Fibroblast of the aortic adventitia (primary cell): ENCODE data around the gene SLC26A6. TPM values are rescaled to one million over a fixed set of nuclear protein-coding genes. Genes with fewer than 3 reads are reported as not detected.

Source experiments
- DNase-seq: peaks from one replicate; pipeline ENCODE4 v3.0.0-alpha.2; 2010; ENCODE audit warnings: low read depth
- H3K4me3 ChIP-seq: 2 replicates; pipeline ENCODE4 v1.5.1; 2011; ENCODE audit warnings: low read depth, mild to moderate bottlenecking, control low read depth, low read length, moderate library complexity
- total RNA-seq: library from RNA; depleted of rRNA; stranded (reverse); fragments of >200 nt; gene quantifications from 2 replicates; pipeline ENCODE4 v1.2.3, GENCODE V29; 2012; ENCODE audit warnings: low replicate concordance
- TF ChIP-seq, protein P1 (sequence below): IDR thresholded peaks from 2 replicates; pipeline ENCODE4 v1.5.1; 2011; ENCODE audit warnings: mild to moderate bottlenecking, low read length, control low read depth, inconsistent platforms; ENCODE audit not compliant: insufficient read depth

SLC26A6 gene
- total RNA-seq, 1 donor: 11.6 TPM

DNA sequence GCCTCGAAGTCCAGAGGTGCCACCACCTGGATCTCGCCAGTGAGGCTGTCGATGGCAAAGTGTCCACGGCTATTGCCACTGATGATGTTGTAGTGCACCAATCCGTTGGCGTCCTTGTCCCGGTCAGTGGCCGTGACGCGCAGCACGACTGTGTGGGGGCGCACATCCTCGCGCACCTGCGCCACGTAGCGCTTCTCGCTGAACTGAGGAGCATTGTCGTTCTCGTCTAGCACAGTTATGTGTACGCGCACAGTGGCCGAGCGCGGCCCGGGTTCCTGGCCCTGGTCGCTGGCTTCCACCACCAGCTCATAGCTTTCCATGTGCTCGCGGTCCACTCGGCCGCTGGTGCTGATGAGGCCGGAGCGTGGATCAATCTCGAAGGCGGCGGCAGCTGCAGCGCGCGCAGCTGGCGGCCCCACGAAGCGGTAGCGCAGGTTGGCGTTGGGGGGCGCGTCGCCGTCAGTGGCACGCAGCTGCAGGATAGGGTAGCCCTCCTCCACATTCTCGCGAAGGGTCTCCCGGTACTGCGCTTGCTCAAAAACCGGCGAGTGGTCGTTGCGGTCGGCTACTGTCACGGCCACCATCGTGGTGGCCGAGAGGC is 25.6 kb upstream of the SLC26A6 start:
- no peak for DNase-seq
- TF ChIP-seq, protein P1, sequence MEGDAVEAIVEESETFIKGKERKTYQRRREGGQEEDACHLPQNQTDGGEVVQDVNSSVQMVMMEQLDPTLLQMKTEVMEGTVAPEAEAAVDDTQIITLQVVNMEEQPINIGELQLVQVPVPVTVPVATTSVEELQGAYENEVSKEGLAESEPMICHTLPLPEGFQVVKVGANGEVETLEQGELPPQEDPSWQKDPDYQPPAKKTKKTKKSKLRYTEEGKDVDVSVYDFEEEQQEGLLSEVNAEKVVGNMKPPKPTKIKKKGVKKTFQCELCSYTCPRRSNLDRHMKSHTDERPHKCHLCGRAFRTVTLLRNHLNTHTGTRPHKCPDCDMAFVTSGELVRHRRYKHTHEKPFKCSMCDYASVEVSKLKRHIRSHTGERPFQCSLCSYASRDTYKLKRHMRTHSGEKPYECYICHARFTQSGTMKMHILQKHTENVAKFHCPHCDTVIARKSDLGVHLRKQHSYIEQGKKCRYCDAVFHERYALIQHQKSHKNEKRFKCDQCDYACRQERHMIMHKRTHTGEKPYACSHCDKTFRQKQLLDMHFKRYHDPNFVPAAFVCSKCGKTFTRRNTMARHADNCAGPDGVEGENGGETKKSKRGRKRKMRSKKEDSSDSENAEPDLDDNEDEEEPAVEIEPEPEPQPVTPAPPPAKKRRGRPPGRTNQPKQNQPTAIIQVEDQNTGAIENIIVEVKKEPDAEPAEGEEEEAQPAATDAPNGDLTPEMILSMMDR: no peak
- H3K4me3 ChIP-seq: no peak overlapping the region

DNA sequence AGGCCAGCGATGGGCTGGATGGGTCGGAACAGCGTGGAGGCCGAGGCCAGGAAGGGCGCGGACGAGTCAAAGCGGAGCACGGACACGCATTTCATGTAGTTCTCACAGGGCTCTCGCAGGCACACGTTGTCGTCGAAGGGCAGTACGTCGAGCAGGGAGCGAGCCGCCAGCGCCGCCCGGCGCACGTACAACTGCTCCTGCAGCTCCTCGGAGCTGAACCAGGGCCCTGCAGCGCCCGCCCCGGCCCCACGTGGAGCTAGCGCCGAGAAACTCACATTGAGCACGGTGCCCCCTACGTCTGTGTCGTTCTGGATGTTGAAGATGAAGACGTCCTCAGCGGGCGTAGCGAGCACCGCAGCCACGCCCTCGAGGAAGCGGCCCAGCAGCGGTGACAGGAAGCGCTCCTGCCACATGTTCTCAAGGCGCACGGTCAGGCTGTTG is 21.6 kb upstream of the SLC26A6 start:
- H3K4me3 ChIP-seq: no peak overlapping the region
- TF ChIP-seq, protein P1: no peak
- DNase-seq: no peak

DNA sequence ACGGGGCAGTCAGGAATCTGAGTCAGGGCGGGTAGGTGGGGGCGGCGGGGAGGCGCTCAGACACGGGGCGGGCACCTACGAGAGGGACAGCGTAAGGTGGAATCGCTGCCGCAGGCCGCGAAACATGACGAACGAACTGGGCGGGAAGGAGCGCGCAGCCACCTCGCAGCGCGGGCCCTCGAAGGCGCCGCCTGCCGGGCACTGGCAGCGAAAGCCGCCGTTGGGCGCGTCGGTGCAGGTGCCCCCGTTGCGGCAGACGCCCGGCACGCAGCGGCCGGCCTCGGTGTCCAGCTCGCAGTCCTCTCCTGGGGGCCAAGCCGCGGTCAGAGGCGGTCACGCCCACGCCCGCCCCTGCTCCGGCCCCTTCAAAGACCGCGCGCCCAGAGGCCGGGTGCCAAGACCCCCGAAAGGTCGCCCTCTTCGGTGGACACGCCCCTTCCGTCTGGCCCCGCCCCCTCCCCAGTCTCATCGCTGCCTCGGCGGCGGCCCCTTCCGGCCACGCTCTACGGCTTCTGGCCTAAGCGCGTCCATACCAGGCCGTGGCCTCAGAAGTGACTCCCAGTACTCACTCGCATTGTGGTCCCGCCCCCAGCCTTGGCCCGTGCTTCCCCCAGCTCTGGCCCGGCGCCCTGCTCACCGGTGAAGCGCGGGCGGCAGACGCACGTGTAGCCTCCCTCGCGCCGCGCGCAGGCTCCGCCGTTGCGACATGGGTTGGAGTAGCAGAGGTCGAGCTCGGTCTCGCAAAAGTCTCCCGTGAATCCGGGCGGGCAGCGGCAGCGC is 21.0 kb upstream of the SLC26A6 start:
- H3K4me3 ChIP-seq: peak overlapping the region; percentile 54
- TF ChIP-seq, protein P1: peak; percentile 46
- peak; percentile 43 for DNase-seq

DNA sequence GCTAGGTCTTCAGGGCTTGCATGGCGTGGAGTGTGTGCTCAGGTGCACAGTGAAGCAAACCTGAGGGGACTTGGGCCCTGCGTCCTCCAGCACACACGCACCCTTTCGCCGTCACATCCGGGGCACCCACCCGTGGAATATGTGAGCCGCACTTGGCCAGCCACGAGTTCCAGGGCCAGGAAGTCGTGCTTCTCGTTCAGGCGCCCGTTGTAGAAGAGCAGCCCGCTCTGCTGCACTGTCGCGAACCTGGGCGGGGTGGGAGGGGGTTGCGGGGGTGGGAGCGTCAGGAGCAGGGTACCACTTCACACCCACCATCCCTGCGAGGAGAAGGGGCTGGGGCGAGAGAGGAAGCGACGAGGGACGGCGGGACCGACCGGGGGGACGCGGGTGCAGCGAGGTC is 20.3 kb upstream of the SLC26A6 start:
- H3K4me3 ChIP-seq: no peak overlapping the region
- DNase-seq: no peak
- TF ChIP-seq, protein P1: no peak

DNA sequence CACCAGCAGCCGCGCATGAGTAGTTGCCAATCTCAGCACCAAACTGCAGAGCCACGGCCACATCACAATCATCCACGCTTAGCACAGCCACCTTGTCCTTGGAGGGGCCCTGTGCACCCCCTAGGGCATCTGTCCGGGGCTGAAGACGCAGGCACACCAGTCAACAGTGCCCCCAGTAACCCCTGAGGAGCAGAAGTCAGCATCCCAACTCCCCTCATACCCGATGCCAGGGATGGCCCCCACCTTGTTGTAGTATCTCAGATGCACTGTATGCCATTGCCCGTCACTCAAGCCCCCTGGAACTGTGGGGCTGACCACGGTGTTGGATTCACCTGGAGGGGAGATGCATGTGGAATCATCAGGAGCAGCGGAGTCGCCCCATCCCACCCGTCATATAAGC is 19.8 kb upstream of the SLC26A6 start:
- H3K4me3 ChIP-seq: no peak overlapping the region
- DNase-seq: no peak
- TF ChIP-seq, protein P1: no peak

DNA sequence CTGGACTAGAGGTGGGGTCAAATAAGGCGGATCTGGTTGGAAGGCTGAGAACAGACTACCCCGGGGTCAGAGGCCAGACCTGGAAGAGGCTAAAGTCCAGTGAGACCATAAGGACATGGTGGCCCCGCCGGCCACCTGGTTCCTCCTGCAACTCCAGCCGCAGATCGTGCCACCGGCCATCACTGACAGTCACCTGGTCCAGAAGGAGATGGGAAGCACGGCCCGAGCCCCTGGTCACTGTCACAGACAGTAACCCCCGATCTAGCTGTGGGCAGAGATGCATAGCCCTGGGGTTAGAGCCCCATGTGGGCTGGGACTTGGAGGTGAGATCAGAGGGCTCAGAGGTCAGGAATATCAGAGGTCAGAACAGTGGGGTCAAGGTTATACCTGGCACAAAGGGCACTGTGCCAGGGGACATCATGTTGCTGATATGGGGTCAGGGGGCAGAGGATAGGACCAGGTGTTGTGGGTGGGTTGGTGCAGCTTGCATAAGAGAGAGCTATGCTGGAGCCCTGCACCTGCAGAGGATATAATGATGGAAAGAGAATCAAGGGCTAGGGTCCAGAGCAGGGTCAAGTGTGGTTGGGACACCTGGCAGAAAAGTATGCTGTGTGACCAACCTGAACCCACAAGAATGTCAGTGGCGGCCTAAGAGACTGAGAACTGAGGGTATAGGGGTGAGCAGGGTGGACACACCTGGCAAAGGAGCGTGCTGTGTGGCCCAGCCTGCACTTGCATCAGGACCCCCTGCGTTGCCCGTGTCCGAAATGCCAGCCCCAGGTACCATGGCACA is 17.9 kb upstream of the SLC26A6 start:
- H3K4me3 ChIP-seq: no peak overlapping the region
- TF ChIP-seq, protein P1: no peak
- DNase-seq: no peak
